ENCODE data around the gene VANGL1. TPM values are rescaled to one million over a fixed set of nuclear protein-coding genes. Genes with fewer than 3 reads are reported as not detected.

The VANGL1 gene
- 9.9 TPM in 2 replicates for total RNA-seq

GRCh38 chr1:115641762-115642167, at the start of gene VANGL1:
TSS of gene VANGL1 (plus strand) at chr1:115641970. CDS start at chr1:115651414, 9,444 bp downstream.
- peak; percentile 52 for DNase-seq (ENCODE audit: low spot score)
- H3K9me3 Mint-ChIP-seq, result peaks cover 19% of the 10 kb centered on the region
- peaks cover 2% of the 10 kb centered on the region for H3K36me3 Mint-ChIP-seq (ENCODE audit: low read depth)
- H3K27ac Mint-ChIP-seq, result peak within 1 kb of the TSS; percentile 60
- intact Hi-C loops (cut with micrococcal nuclease), result loop anchor here (2.0 to 10.0 kb wide), 4 partner anchors 65 to 1893 kb away; no protein-coding TSS in a partner anchor
- peaks cover 24% of the 10 kb centered on the region for H3K27me3 Mint-ChIP-seq (ENCODE audit: insufficient read depth)
- H3K4me1 Mint-ChIP-seq (ENCODE audit: low read depth), result peaks cover 16% of the 10 kb centered on the region
- peak within 1 kb of the TSS; percentile 87 for H3K4me3 Mint-ChIP-seq

- H3K27me3 Mint-ChIP-seq (ENCODE audit: insufficient read depth), result peaks cover 1% of the 10 kb centered on the region
- H3K4me1 Mint-ChIP-seq (ENCODE audit: low read depth), result no peaks in the 10 kb centered on the region
- DNase-seq (ENCODE audit: low spot score), result no peak
- no peaks in the 10 kb centered on the region for H3K9me3 Mint-ChIP-seq
- H3K27ac Mint-ChIP-seq, result no peak overlapping the region
- intact Hi-C loops (cut with micrococcal nuclease), result loop anchor here (10.0 kb wide), 1 partner anchor 317 kb away; no protein-coding TSS in a partner anchor
- H3K4me3 Mint-ChIP-seq, result no peak overlapping the region
- H3K36me3 Mint-ChIP-seq (ENCODE audit: low read depth), result no peaks in the 10 kb centered on the region
Observed at GRCh38 chr1:115592264-115592663, 49.5 kb upstream of the VANGL1 start.

GRCh38 chr1:115593365-115594259, 48.2 kb upstream of the VANGL1 start:
- Mint-ChIP-seq H3K9me3 (no peaks in the 10 kb centered on the region), H3K4me1 (ENCODE audit: low read depth) (no peaks in the 10 kb centered on the region), H3K27ac (no peak overlapping the region), H3K27me3 (ENCODE audit: insufficient read depth) (peaks cover under 1% of the 10 kb centered on the region), H3K36me3 (ENCODE audit: low read depth) (no peaks in the 10 kb centered on the region), H3K4me3 (no peak overlapping the region)
- intact Hi-C loops (cut with micrococcal nuclease), result loop anchor here (10.0 kb wide), 1 partner anchor 319 kb away; no protein-coding TSS in a partner anchor
- DNase-seq (ENCODE audit: low spot score), result no peak

- Mint-ChIP-seq H3K36me3 (ENCODE audit: low read depth) (no peaks in the 10 kb centered on the region), H3K4me1 (ENCODE audit: low read depth) (no peaks in the 10 kb centered on the region), H3K9me3 (no peaks in the 10 kb centered on the region), H3K27ac (no peak overlapping the region), H3K4me3 (no peak overlapping the region), H3K27me3 (ENCODE audit: insufficient read depth) (peaks cover 8% of the 10 kb centered on the region)
- intact Hi-C loops (cut with micrococcal nuclease), result loop anchor here (10.0 kb wide), 1 partner anchor 320 kb away; no protein-coding TSS in a partner anchor
- no peak for DNase-seq (ENCODE audit: low spot score)
Observed at GRCh38 chr1:115594600-115594999, 47.2 kb upstream of the VANGL1 start.

- no peaks in the 10 kb centered on the region for H3K36me3 Mint-ChIP-seq (ENCODE audit: low read depth)
- DNase-seq (ENCODE audit: low spot score), result peak; percentile 34
- H3K9me3 Mint-ChIP-seq, result no peaks in the 10 kb centered on the region
- H3K27me3 Mint-ChIP-seq (ENCODE audit: insufficient read depth), result peaks cover 8% of the 10 kb centered on the region
- intact Hi-C loops (cut with micrococcal nuclease), result loop anchor here (1.0 to 10.0 kb wide), 2 partner anchors 321 to 456 kb away; no protein-coding TSS in a partner anchor
- no peak overlapping the region for H3K4me3 Mint-ChIP-seq
- no peaks in the 10 kb centered on the region for H3K4me1 Mint-ChIP-seq (ENCODE audit: low read depth)
- no peak overlapping the region for H3K27ac Mint-ChIP-seq
Observed at GRCh38 chr1:115595279-115596079, 46.3 kb upstream of the VANGL1 start.

- no peaks in the 10 kb centered on the region for H3K4me1 Mint-ChIP-seq (ENCODE audit: low read depth)
- H3K27ac Mint-ChIP-seq, result no peak overlapping the region
- intact Hi-C loops (cut with micrococcal nuclease), result loop anchor here (10.0 kb wide), 1 partner anchor 321 kb away; no protein-coding TSS in a partner anchor
- no peaks in the 10 kb centered on the region for H3K36me3 Mint-ChIP-seq (ENCODE audit: low read depth)
- DNase-seq (ENCODE audit: low spot score), result no peak
- peaks cover 8% of the 10 kb centered on the region for H3K27me3 Mint-ChIP-seq (ENCODE audit: insufficient read depth)
- H3K4me3 Mint-ChIP-seq, result no peak overlapping the region
- H3K9me3 Mint-ChIP-seq, result no peaks in the 10 kb centered on the region
Observed at GRCh38 chr1:115596080-115596780, 45.5 kb upstream of the VANGL1 start.

GRCh38 chr1:115604508-115604907, 37.3 kb upstream of the VANGL1 start:
- Mint-ChIP-seq H3K9me3 (no peaks in the 10 kb centered on the region), H3K27ac (no peak overlapping the region), H3K4me1 (ENCODE audit: low read depth) (no peaks in the 10 kb centered on the region), H3K36me3 (ENCODE audit: low read depth) (no peaks in the 10 kb centered on the region), H3K27me3 (ENCODE audit: insufficient read depth) (peaks cover 9% of the 10 kb centered on the region), H3K4me3 (no peak overlapping the region)
- intact Hi-C loops (cut with micrococcal nuclease), result no loop called here
- DNase-seq (ENCODE audit: low spot score), result no peak

GRCh38 chr1:115606305-115606704, 35.5 kb upstream of the VANGL1 start:
- Mint-ChIP-seq H3K9me3 (no peaks in the 10 kb centered on the region), H3K36me3 (ENCODE audit: low read depth) (no peaks in the 10 kb centered on the region), H3K4me1 (ENCODE audit: low read depth) (no peaks in the 10 kb centered on the region), H3K27me3 (ENCODE audit: insufficient read depth) (peaks cover 11% of the 10 kb centered on the region), H3K27ac (no peak overlapping the region), H3K4me3 (no peak overlapping the region)
- DNase-seq (ENCODE audit: low spot score), result no peak
- intact Hi-C loops (cut with micrococcal nuclease), result loop anchor here (5.0 kb wide), 1 partner anchor 41 kb away; no protein-coding TSS in a partner anchor

GRCh38 chr1:115609021-115609420, 32.7 kb upstream of the VANGL1 start:
- Mint-ChIP-seq H3K36me3 (ENCODE audit: low read depth) (no peaks in the 10 kb centered on the region), H3K4me3 (no peak overlapping the region), H3K27me3 (ENCODE audit: insufficient read depth) (peaks cover 14% of the 10 kb centered on the region), H3K9me3 (no peaks in the 10 kb centered on the region), H3K4me1 (ENCODE audit: low read depth) (no peaks in the 10 kb centered on the region), H3K27ac (no peak overlapping the region)
- DNase-seq (ENCODE audit: low spot score), result no peak
- intact Hi-C loops (cut with micrococcal nuclease), result loop anchor here (2.0 to 5.0 kb wide), 3 partner anchors 38 to 368 kb away; partner anchors contain the start of gene SLC22A15

- intact Hi-C loops (cut with micrococcal nuclease), result no loop called here
- H3K9me3 Mint-ChIP-seq, result no peaks in the 10 kb centered on the region
Observed at GRCh38 chr1:115613767-115614166, 28.0 kb upstream of the VANGL1 start.

GRCh38 chr1:115620453-115620852, 21.3 kb upstream of the VANGL1 start:
- H3K4me3 Mint-ChIP-seq, result no peak overlapping the region
- intact Hi-C loops (cut with micrococcal nuclease), result no loop called here
- peaks cover 24% of the 10 kb centered on the region for H3K9me3 Mint-ChIP-seq
- H3K36me3 Mint-ChIP-seq (ENCODE audit: low read depth), result no peaks in the 10 kb centered on the region
- no peaks in the 10 kb centered on the region for H3K4me1 Mint-ChIP-seq (ENCODE audit: low read depth)
- no peak for DNase-seq (ENCODE audit: low spot score)
- H3K27ac Mint-ChIP-seq, result no peak overlapping the region
- peaks cover 2% of the 10 kb centered on the region for H3K27me3 Mint-ChIP-seq (ENCODE audit: insufficient read depth)

More at GRCh38 chr1:115613767-115614166, 28.0 kb upstream of the VANGL1 start:
- H3K27ac Mint-ChIP-seq, result no peak overlapping the region
- H3K27me3 Mint-ChIP-seq (ENCODE audit: insufficient read depth), result peaks cover 7% of the 10 kb centered on the region
- H3K4me3 Mint-ChIP-seq, result no peak overlapping the region
- no peaks in the 10 kb centered on the region for H3K36me3 Mint-ChIP-seq (ENCODE audit: low read depth)
- no peak for DNase-seq (ENCODE audit: low spot score)
- H3K4me1 Mint-ChIP-seq (ENCODE audit: low read depth), result no peaks in the 10 kb centered on the region

- intact Hi-C loops (cut with micrococcal nuclease), result no loop called here
- peaks cover 2% of the 10 kb centered on the region for H3K27me3 Mint-ChIP-seq (ENCODE audit: insufficient read depth)
- no peak overlapping the region for H3K27ac Mint-ChIP-seq
- DNase-seq (ENCODE audit: low spot score), result no peak
- no peaks in the 10 kb centered on the region for H3K4me1 Mint-ChIP-seq (ENCODE audit: low read depth)
- H3K4me3 Mint-ChIP-seq, result no peak overlapping the region
- peaks cover 24% of the 10 kb centered on the region for H3K9me3 Mint-ChIP-seq
- no peaks in the 10 kb centered on the region for H3K36me3 Mint-ChIP-seq (ENCODE audit: low read depth)
Observed at GRCh38 chr1:115620950-115621349, 20.8 kb upstream of the VANGL1 start.

Measured in activated T-helper 1 cell treated with anti-CD3 and anti-CD28 coated beads, Interleukin-12 subunit alpha, Interleukin-12 subunit beta, Interleukin-2, Interleukin-4 antibody, amounts not matched to agents 30 ng/mL and 10 ng/mL and 1 ng/mL, durations not matched to agents 14 hours and 24 hours and 36 hours (primary cell).